Glutamatergic neuron (in vitro differentiated cells): ENCODE measurements around the gene ADM. TPM values are rescaled to one million over a fixed set of nuclear protein-coding genes. Genes with fewer than 3 reads are reported as not detected.

Source experiments
- DNase-seq: peaks from one replicate; pipeline ENCODE4 v3.0.0; 2022
- H3K27ac Mint-ChIP-seq: one replicate; pipeline ENCODE4 v1.8.0; 2020; ENCODE audit warnings: mild to moderate bottlenecking, mixed read lengths, inconsistent platforms; ENCODE audit not compliant: unreplicated experiment
- H3K27me3 Mint-ChIP-seq: one replicate; pipeline ENCODE4 v1.8.0; 2020; ENCODE audit warnings: mild to moderate bottlenecking, moderate library complexity, mixed read lengths, inconsistent platforms; ENCODE audit not compliant: unreplicated experiment
- H3K36me3 Mint-ChIP-seq: one replicate; pipeline ENCODE4 v1.8.0; 2020; ENCODE audit warnings: mild to moderate bottlenecking, mixed read lengths, inconsistent platforms; ENCODE audit not compliant: unreplicated experiment
- H3K4me1 Mint-ChIP-seq: one replicate; pipeline ENCODE4 v1.8.0; 2020; ENCODE audit warnings: mild to moderate bottlenecking, low read depth, mixed read lengths, inconsistent platforms; ENCODE audit not compliant: unreplicated experiment
- H3K4me3 Mint-ChIP-seq: one replicate; pipeline ENCODE4 v1.8.0; 2020; ENCODE audit warnings: mild to moderate bottlenecking, mixed read lengths, inconsistent platforms; ENCODE audit not compliant: unreplicated experiment
- H3K9me3 Mint-ChIP-seq: one replicate; pipeline ENCODE4 v1.8.0; 2020; ENCODE audit warnings: mild to moderate bottlenecking, moderate library complexity, mixed read lengths, inconsistent platforms; ENCODE audit not compliant: unreplicated experiment
- total RNA-seq: library from RNA; stranded (reverse); fragmentation: NEBNext Ultra II Directional; extraction: Animal tissue kit (Norgen Biotek cat#: 25700); gene quantifications from one replicate; pipeline ENCODE4 v1.2.1, GENCODE V29; 2021; ENCODE audit not compliant: unreplicated experiment
- TF ChIP-seq, protein P1 (sequence below): fragments of 200-600 bp; sonication (generic); IDR thresholded peaks from one replicate; pipeline ENCODE4 v1.5.0; 2021; ENCODE audit not compliant: partially characterized antibody, unreplicated experiment

Gene ADM
- total RNA-seq, 1 donor from 2014 or later = 0.22 TPM

DNA sequence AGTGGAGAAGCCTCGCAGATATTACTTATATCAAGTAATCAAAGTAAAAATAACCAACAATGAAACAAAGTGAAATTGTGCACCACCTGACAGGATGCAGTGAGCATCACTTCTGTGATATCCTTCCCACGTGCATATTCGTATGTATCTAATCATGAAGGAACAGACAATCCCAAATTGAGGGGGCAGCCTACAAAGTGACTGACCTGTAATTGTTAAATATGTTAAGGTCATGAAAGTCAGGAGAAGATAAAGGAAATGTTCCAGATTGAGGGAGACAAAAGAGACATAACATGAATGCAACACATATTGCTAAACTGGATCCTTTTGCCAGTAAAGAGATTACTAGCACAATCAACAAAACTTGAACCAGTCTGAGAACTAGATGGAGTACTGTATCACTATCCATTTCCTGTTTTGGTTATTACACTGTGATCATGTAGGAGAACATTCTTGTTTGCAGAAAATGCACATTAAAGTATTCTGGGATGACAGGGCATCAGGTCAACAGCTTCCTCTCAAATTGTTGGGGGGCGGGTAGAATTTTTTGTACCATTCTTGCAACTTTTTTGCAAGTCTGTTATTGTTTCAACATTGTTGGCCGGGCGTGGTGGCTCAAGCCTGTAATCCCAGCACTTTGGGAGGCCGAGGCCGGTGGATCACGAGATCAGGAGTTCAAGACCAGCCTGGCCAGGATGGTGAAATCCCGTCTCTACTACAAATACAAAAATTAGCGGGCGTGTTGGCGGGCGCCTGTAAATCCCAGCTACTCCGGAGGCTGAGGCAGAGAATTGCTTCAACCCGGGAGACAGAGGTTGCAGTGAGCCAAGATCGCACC, 12.9 kb upstream of the ADM start:
- TF ChIP-seq, protein P1, sequence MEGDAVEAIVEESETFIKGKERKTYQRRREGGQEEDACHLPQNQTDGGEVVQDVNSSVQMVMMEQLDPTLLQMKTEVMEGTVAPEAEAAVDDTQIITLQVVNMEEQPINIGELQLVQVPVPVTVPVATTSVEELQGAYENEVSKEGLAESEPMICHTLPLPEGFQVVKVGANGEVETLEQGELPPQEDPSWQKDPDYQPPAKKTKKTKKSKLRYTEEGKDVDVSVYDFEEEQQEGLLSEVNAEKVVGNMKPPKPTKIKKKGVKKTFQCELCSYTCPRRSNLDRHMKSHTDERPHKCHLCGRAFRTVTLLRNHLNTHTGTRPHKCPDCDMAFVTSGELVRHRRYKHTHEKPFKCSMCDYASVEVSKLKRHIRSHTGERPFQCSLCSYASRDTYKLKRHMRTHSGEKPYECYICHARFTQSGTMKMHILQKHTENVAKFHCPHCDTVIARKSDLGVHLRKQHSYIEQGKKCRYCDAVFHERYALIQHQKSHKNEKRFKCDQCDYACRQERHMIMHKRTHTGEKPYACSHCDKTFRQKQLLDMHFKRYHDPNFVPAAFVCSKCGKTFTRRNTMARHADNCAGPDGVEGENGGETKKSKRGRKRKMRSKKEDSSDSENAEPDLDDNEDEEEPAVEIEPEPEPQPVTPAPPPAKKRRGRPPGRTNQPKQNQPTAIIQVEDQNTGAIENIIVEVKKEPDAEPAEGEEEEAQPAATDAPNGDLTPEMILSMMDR = no peak
- H3K27me3 Mint-ChIP-seq = peaks cover 4% of the 10 kb centered on the region
- no peak overlapping the region for H3K27ac Mint-ChIP-seq
- no peak for DNase-seq
- peaks cover 4% of the 10 kb centered on the region for H3K9me3 Mint-ChIP-seq
- H3K4me3 Mint-ChIP-seq = no peak overlapping the region
- H3K36me3 Mint-ChIP-seq = no peaks in the 10 kb centered on the region
- no peaks in the 10 kb centered on the region for H3K4me1 Mint-ChIP-seq

DNA sequence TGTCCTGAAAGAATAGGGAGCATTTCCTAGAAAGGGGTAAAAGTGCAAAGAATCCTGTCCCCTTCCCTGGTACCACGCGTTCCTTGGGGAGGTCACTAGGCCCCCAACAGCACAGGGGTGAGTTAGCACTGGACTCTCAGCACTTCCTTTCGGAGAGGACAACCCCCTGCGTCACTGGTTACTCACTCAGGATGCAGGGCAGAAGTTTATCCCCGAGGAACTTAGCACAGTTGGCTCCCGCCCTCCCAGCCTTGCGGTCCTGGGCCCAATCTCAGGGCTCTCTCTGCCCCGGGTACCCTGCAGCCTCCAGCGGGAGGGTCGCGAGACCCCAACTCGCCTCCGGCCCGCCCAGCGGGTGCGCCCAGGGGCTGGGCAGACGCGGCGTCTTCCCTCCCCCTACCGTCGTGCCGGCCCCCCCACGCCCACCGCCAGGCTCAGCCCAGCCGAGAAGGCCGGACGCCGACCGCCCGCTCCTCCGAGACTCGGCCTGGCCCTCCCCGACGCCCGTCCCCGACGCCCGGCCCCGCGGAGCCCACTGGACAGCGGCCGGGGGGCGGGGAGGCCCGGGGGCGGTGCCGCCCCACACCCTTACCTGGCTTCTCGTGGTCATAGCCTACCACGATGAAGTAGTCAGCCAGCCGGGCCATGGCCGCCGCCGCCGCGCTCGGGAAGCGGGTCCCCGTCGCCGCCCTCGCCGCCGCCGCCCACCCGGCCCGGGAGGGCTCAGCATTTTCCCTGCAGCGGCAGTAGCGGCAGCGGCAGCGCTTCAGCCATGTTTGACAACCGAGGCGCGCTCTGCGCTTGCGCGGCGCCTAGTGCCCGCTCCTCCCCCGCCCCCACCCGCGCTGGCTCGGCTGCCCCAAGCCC, 11.2 kb upstream of the ADM start, which contains the start of gene SBF2:
Gene SBF2, minus strand, starts transcription at position 797 of the 867 bp plus-strand sequence. Its CDS starts 150 bp downstream, at position 647.
- Mint-ChIP-seq H3K9me3 (peaks cover 4% of the 10 kb centered on the region), H3K4me3 (peak within 1 kb of the TSS; percentile 93), H3K27me3 (peaks cover 2% of the 10 kb centered on the region), H3K4me1 (no peaks in the 10 kb centered on the region), H3K27ac (peak within 1 kb of the TSS; percentile 31), H3K36me3 (no peaks in the 10 kb centered on the region)
- TF ChIP-seq, protein P1 = no peak
- peak; percentile 88 for DNase-seq

DNA sequence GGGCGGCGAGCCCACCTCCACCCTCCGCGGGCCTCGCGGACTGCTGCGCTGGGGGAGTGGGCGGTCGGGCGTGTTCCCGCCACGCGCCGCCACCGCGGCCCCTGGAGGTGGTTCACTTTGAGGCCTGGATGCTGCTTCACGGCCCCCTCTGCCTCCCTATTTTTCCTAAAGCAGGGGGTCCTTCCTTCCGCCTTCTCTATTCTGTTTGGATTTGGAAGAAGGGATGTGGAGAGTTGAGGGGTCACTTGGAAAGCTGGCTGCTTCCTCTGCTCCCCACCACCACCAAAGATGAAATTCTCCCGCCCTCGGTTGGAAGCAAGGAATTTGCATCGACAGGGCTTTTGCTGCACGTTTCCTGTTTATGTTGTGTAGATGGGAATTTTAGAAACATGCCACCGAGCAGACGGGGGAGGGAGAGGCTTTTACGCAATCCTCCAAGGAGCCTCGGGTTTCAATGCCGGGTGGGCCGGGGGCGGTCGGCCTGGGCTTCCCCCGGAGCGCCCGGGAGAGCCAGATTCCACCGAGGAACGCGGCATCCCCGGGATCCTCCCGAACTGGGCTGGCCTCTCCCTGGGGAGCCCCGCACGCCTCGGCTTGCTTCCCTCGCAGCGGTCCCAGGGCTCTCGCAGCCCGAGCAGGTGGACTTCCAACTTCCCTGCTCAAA, 10.5 kb upstream of the ADM start:
- DNase-seq = peak; percentile 56
- Mint-ChIP-seq H3K27me3 (peaks cover 2% of the 10 kb centered on the region), H3K9me3 (peaks cover 4% of the 10 kb centered on the region), H3K27ac (peak overlapping the region; percentile 31), H3K4me1 (no peaks in the 10 kb centered on the region), H3K4me3 (peak overlapping the region; percentile 93), H3K36me3 (no peaks in the 10 kb centered on the region)
- TF ChIP-seq, protein P1 = no peak

DNA sequence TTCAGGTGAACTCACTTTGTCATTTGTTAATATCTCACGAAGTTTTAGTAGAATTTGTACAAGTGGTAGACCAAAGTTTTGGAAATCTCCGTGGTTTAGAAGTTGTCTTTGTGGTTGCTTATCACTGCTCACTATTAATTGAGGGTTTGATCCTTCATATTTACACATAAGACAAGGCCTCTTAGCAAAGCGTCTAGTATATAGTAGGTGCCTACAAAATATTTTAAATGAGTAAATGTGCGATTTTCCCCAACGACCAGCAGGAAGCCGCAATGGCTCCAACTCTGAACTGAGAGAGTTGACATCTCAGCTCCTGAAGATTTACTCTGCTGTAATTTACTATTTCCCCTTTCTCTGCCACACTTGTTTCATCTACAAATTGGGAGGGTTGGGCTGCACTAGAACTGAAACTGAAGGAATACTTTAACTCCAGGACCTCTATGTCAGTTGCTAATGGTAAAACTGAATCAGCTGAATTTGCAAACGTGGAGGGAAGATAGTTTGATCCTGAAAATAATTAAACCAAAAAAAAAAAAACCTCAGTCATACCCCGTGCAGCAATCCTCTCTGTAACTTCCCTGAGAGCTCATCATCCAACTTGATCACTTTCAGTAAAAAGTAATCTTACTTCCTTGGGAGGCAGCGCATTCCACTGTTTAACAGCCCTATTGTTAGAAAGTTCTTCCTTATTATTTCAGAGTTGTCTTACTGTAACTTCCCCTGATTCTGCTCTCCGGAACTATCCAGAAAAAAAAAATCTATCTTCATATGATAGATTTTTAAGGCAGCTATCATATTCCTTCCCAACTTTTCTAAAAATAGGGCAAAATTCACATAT, 9.6 kb upstream of the ADM start:
- no peak for DNase-seq
- no peaks in the 10 kb centered on the region for H3K36me3 Mint-ChIP-seq
- H3K4me3 Mint-ChIP-seq = peak overlapping the region; percentile 92
- H3K9me3 Mint-ChIP-seq = peaks cover 4% of the 10 kb centered on the region
- H3K27me3 Mint-ChIP-seq = peaks cover 2% of the 10 kb centered on the region
- H3K27ac Mint-ChIP-seq = no peak overlapping the region
- TF ChIP-seq, protein P1 = no peak
- H3K4me1 Mint-ChIP-seq = no peaks in the 10 kb centered on the region
